ENCODE results near the gene CST8. TPM values are rescaled to one million over a fixed set of nuclear protein-coding genes. Genes with fewer than 3 reads are reported as not detected.

The CST8 gene
- total RNA-seq, 6 experiments from 2014 or later, result not detected

- Mint-ChIP-seq H3K27ac (no peak overlapping the region), H3K27me3 (ENCODE audit: insufficient read depth) (peaks cover 22% of the 10 kb centered on the region), H3K4me1 (ENCODE audit: low read depth) (no peaks in the 10 kb centered on the region), H3K36me3 (ENCODE audit: low read depth) (no peaks in the 10 kb centered on the region), H3K4me3 (no peak overlapping the region), H3K9me3 (no peaks in the 10 kb centered on the region)
- TF ChIP-seq CTCF (IDR thresholded peaks at IDR 0.05), result no peak
- no peak for DNase-seq
Observed at GRCh38 chr20:23508449-23509229, 17.7 kb downstream of the CST8 start.

GRCh38 chr20:23509247-23509913 lies 18.5 kb downstream of the CST8 start:
- Mint-ChIP-seq H3K9me3 (no peaks in the 10 kb centered on the region), H3K27ac (no peak overlapping the region), H3K27me3 (ENCODE audit: insufficient read depth) (peaks cover 22% of the 10 kb centered on the region), H3K4me1 (ENCODE audit: low read depth) (no peaks in the 10 kb centered on the region), H3K36me3 (ENCODE audit: low read depth) (no peaks in the 10 kb centered on the region), H3K4me3 (no peak overlapping the region)
- no peak for DNase-seq
- no peak for TF ChIP-seq CTCF (IDR thresholded peaks at IDR 0.05)

GRCh38 chr20:23510000-23510590 lies 19.2 kb downstream of the CST8 start:
- H3K27me3 Mint-ChIP-seq (ENCODE audit: insufficient read depth), result peaks cover 27% of the 10 kb centered on the region

GRCh38 chr20:23513164-23513563 lies 22.2 kb downstream of the CST8 start:
- Mint-ChIP-seq H3K4me1 (ENCODE audit: low read depth) (no peaks in the 10 kb centered on the region), H3K27ac (no peak overlapping the region), H3K27me3 (ENCODE audit: insufficient read depth) (peaks cover 27% of the 10 kb centered on the region), H3K9me3 (no peaks in the 10 kb centered on the region), H3K36me3 (ENCODE audit: low read depth) (no peaks in the 10 kb centered on the region), H3K4me3 (no peak overlapping the region)
- DNase-seq, result no peak
- no peak for TF ChIP-seq CTCF (IDR thresholded peaks at IDR 0.05)

More at GRCh38 chr20:23510000-23510590, 19.2 kb downstream of the CST8 start:
- no peak overlapping the region for H3K4me3 Mint-ChIP-seq
- no peak overlapping the region for H3K27ac Mint-ChIP-seq
- no peak for DNase-seq
- H3K4me1 Mint-ChIP-seq (ENCODE audit: low read depth), result no peaks in the 10 kb centered on the region
- TF ChIP-seq CTCF (IDR thresholded peaks at IDR 0.05), result no peak
- no peaks in the 10 kb centered on the region for H3K36me3 Mint-ChIP-seq (ENCODE audit: low read depth)
- no peaks in the 10 kb centered on the region for H3K9me3 Mint-ChIP-seq

- Mint-ChIP-seq H3K36me3 (ENCODE audit: low read depth) (no peaks in the 10 kb centered on the region), H3K27ac (no peak overlapping the region), H3K4me1 (ENCODE audit: low read depth) (no peaks in the 10 kb centered on the region), H3K9me3 (no peaks in the 10 kb centered on the region), H3K27me3 (ENCODE audit: insufficient read depth) (peaks cover 24% of the 10 kb centered on the region), H3K4me3 (no peak overlapping the region)
- no peak for DNase-seq
- no peak for TF ChIP-seq CTCF (IDR thresholded peaks at IDR 0.05)
Observed at GRCh38 chr20:23514848-23515247, 23.9 kb downstream of the CST8 start.
